Activated T-cell treated with anti-CD3 and anti-CD28 coated beads, Interleukin-2, amount 50 U/mL, for 72 hours (primary cell): Measurements from ENCODE around the gene SPDYE2. TPM values are rescaled to one million over a fixed set of nuclear protein-coding genes. Genes with fewer than 3 reads are reported as not detected.
"Not testable (repeated sequence)": the region's sequence is repeated elsewhere in the genome, so short reads cannot be mapped to it uniquely, and the experiment has no call there.

Source experiments
- ATAC-seq, 2 donors: fragments of 150-1000 bp; cut with Tn5 transposase; replicated peaks in 1 of 2; 2 replicates each; pipeline ENCODE4 v1.10.0; 2021; ENCODE audit warnings: moderate library complexity in 2 of 2, mild to moderate bottlenecking in 1 of 2
- DNase-seq, 2 donors: peaks; one replicate each; pipeline ENCODE4 v3.0.0; 2021 to 2022; ENCODE audit warnings: mixed read lengths in 1 of 2
- H3K27ac Mint-ChIP-seq: one replicate; pipeline ENCODE4 v1.8.0; 2022; ENCODE audit warnings: mild to moderate bottlenecking, moderate library complexity, mixed read lengths
- H3K27me3 Mint-ChIP-seq: one replicate; pipeline ENCODE4 v1.8.0; 2022; ENCODE audit warnings: low read depth, mixed read lengths
- H3K36me3 Mint-ChIP-seq, 2 donors: one replicate each; pipeline ENCODE4 v1.8.0; 2022; ENCODE audit warnings: mixed read lengths in 2 of 2, mild to moderate bottlenecking in 1 of 2; ENCODE audit not compliant: insufficient read depth in 2 of 2
- H3K4me1 Mint-ChIP-seq: one replicate; pipeline ENCODE4 v1.8.0; 2022; ENCODE audit warnings: low read depth, mixed read lengths
- H3K4me3 Mint-ChIP-seq, 2 donors: one replicate each; pipeline ENCODE4 v1.8.0; 2022; ENCODE audit warnings: mild to moderate bottlenecking in 2 of 2, mixed read lengths in 2 of 2, moderate library complexity in 2 of 2
- H3K9me3 Mint-ChIP-seq, 2 donors: one replicate each; pipeline ENCODE4 v1.8.0; 2022; ENCODE audit warnings: mixed read lengths in 2 of 2
- total RNA-seq, 2 donors: library from RNA; stranded (reverse); gene quantifications; one replicate each; pipeline ENCODE4 v1.2.3, GENCODE V29; 2022

SPDYE2 gene, protein sequence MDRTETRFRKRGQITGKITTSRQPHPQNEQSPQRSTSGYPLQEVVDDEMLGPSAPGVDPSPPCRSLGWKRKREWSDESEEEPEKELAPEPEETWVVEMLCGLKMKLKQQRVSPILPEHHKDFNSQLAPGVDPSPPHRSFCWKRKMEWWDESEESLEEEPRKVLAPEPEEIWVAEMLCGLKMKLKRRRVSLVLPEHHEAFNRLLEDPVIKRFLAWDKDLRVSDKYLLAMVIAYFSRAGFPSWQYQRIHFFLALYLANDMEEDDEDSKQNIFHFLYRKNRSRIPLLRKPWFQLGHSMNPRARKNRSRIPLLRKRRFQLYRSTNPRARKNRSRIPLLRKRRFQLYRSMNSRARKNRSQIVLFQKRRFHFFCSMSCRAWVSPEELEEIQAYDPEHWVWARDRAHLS
- total RNA-seq = not detected

DNA sequence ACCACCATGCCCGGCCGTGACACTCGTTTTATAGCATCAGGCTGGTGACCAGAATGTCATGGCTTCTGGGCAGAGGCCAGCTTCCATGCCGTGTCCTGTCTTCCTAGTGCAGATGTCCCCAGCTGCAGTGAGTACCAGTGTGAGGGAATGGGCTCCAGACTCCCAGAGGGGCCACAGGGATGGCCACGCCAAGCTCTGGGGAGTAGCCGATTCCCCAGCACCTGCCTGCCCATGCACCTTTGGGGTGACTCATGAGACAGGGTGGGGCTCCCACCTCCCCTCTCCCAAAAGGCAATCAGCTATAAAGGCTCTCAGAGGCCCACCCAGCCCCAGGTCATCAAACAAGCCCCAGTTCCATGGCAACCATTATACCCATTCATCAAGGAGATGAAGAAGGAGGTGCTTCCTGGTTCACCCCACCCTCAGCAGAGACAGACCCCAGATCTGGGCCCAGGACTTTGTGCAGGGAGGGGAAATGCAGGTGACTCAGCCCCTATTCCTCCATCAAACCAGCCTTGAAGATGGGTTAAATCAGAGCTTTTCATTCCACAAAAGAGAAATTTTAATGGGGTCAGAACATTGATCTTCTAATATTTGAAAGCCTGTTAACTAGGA is at the start of gene SPDYE2:
SPDYE2 (plus strand) TSS at position 419 of the 615 bp plus-strand sequence. CDS start 2,030 bp downstream, outside the sequence.
- DNase-seq = not testable (repeated sequence)

DNA sequence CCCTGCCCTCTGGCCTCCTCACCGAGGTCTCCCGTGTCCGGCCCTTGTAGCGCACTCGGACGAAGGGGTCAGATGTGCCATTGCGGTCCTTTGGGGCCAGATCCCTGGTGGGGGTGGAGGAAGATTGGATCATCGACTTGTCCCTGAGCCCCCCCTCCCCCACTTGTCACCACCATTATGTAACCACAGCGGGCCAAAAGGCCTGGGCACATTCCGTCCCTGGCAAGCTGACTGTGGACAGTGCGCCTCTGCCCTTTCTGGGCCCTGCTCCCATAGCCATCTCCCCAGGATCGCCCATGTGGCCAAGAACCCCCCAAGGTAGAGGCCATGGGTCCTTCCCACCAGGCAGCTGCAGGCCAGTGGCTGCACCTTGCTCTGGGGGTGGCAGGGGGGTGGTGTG is 47.9 kb upstream of the SPDYE2 start:
- DNase-seq, H3K4me3 Mint-ChIP-seq, H3K27ac Mint-ChIP-seq, H3K4me1 Mint-ChIP-seq, ATAC-seq, H3K27me3 Mint-ChIP-seq, H3K36me3 Mint-ChIP-seq, H3K9me3 Mint-ChIP-seq: not testable (repeated sequence)

More for the DNA sequence above, at the start of gene SPDYE2:
- not testable (repeated sequence) for H3K4me1 Mint-ChIP-seq, H3K9me3 Mint-ChIP-seq, H3K27me3 Mint-ChIP-seq, H3K4me3 Mint-ChIP-seq, ATAC-seq, H3K27ac Mint-ChIP-seq, H3K36me3 Mint-ChIP-seq

DNA sequence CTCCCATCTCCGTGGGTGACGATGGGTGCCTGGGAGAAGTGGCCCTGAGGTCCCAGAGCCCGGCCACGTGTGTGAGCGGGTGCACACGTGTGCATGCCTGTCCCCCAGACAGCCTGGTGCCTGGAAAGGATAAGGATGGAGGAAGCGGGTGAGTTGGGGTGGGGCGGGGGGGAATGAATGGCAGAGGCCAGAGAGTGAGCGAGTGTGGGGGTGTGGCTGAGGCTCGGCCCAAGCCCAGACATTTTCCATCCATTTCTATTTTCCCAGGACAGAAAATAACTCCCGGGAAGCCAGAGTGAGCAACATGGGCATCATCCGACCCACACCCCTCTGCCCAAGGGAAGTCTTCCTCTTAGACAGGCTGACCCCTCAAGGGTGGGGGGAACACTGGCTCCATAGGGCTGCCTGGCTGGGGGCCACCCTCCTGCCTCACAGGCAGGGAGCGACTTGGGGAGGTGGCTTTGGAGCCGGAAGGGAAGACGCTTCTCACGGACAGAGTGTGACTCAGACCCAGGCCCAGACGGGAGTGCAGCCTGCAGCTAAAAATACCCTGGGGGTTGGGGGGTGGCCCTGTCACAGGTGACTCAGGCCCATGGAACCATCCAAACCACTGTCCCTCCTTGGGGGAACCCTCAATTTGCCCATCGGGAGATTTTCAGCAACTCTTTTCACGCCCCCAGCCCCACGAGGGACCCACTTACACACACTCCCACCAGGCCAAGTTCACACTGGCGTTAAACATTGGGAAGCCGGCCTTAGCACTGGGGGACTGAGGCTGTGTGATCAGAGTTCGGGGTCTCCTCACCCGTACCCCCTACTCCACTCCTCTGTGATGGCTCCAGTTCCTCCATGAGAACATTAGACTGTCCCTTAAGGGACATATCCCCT is 45.5 kb upstream of the SPDYE2 start:
- H3K27me3 Mint-ChIP-seq, H3K4me1 Mint-ChIP-seq, H3K9me3 Mint-ChIP-seq, H3K36me3 Mint-ChIP-seq, H3K4me3 Mint-ChIP-seq, H3K27ac Mint-ChIP-seq: not testable (repeated sequence)
- DNase-seq (peak in 1 of 2 donors; percentile 2), ATAC-seq (peak in 1 of 2 donors; percentile 15)

DNA sequence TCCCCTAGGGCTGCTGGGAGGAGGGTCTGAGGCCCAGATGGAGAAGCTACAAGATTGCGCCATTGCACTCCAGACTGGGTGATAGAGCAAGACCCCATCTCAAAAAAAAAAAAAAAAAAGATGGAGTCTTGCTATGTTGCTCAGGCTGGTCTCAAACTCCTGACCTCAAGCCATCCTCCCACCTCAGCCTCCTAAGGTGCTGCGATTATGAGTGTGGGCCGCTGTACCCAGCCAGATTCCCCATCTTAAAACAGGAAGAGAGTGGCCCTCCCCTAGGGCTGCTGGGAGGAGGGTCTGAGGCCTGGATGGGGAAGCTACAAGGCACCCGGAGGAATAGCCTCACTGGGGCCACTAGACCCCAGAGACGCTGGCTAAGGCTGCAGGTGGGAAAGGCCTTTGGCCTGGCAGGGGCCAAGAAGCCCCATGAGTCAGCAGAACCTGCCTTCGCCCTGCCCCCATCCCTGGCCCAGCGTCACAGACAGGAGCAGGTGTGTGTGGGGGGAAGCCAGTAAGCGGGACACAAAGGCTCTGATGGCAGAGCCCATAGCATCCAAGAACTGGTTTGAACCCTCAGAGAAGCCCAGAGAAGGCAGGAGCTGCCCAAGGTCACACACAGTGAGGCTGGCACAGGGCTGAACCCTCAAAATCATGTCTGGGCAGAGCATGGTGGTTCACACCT is 43.5 kb upstream of the SPDYE2 start:
- H3K9me3 Mint-ChIP-seq, H3K4me3 Mint-ChIP-seq, H3K27ac Mint-ChIP-seq, ATAC-seq, H3K36me3 Mint-ChIP-seq, H3K4me1 Mint-ChIP-seq, H3K27me3 Mint-ChIP-seq: not testable (repeated sequence)
- DNase-seq = peak in 1 of 2 donors; percentile 0

- not testable (repeated sequence) for H3K27ac Mint-ChIP-seq, H3K9me3 Mint-ChIP-seq, ATAC-seq, H3K27me3 Mint-ChIP-seq, DNase-seq, H3K4me1 Mint-ChIP-seq, H3K4me3 Mint-ChIP-seq, H3K36me3 Mint-ChIP-seq
Measured at GRCh38 chr7:102510575-102510974, 40.5 kb upstream of the SPDYE2 start.

DNA sequence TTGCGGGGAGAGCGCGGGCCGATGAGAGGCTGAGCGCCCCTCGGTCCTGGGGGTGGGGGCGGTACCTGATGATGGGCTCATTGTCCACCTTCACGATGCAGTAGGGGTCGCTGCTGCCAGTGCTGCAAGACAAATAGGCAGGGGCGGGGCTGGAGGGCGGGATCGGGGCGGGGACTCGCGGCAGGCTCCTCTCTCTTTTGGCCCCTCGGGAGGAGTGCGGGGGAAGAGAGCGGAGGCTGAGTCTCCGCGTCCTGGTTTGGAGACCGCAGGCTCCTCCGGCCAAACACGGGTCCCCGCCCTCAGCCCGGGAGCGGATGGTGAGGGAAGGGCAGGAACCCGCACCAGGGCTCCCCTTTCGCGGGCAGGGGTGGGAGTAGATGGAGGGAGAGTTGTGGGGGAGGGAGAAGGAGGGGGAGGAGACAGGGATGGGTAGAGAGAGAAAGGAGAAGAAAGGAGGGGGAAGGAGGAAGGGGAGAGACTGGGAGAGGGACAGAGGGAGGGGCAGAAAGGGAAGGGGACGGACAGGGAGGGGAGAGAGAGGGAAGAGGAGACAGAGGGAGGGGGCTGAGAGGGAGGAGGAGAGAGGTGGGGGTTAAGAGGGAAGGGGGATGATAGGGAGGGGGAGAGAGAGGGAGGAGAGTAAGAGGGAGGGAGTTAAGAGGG is 39.0 kb upstream of the SPDYE2 start:
- H3K27ac Mint-ChIP-seq, H3K4me1 Mint-ChIP-seq, H3K36me3 Mint-ChIP-seq, H3K27me3 Mint-ChIP-seq, H3K9me3 Mint-ChIP-seq, DNase-seq: not testable (repeated sequence)
- peak; percentile 79 to 80 for ATAC-seq
- H3K4me3 Mint-ChIP-seq = peak overlapping the region in 1 of 2 donors; percentile 55

- H3K27ac Mint-ChIP-seq, ATAC-seq, H3K36me3 Mint-ChIP-seq, H3K4me1 Mint-ChIP-seq, DNase-seq, H3K9me3 Mint-ChIP-seq, H3K27me3 Mint-ChIP-seq: not testable (repeated sequence)
- peak overlapping the region in 1 of 2 donors; percentile 55 for H3K4me3 Mint-ChIP-seq
Measured at GRCh38 chr7:102512642-102513221, 38.3 kb upstream of the SPDYE2 start.

- not testable (repeated sequence) for H3K27ac Mint-ChIP-seq, ATAC-seq, H3K9me3 Mint-ChIP-seq, H3K4me3 Mint-ChIP-seq, H3K27me3 Mint-ChIP-seq, H3K36me3 Mint-ChIP-seq, DNase-seq, H3K4me1 Mint-ChIP-seq
Measured at GRCh38 chr7:102514881-102515721, 35.9 kb upstream of the SPDYE2 start.

- not testable (repeated sequence) for H3K36me3 Mint-ChIP-seq, DNase-seq
Measured at GRCh38 chr7:102515889-102516288, 35.1 kb upstream of the SPDYE2 start.

DNA sequence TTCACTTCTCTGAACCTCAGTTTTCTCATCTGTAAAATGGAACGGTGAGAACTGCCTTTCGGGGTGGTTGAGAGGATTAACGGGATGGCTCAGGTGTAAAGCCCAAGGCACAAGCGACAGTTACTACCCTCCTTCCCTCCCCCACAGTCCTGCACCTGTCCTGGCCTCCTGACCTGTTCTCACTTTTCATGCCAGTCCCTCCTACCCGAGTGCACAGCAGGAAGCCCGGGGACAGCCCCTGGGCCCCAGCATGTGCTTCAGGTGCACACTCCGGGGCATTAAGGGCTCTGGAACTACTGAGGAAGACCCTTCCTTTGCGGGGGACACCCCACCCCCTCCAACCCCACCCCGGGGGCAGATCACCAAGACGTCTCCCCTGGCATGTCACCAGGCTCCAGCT is 34.1 kb upstream of the SPDYE2 start:
- H3K27me3 Mint-ChIP-seq, H3K36me3 Mint-ChIP-seq, H3K4me1 Mint-ChIP-seq, H3K4me3 Mint-ChIP-seq, DNase-seq, H3K9me3 Mint-ChIP-seq, H3K27ac Mint-ChIP-seq: not testable (repeated sequence)
- peak in 1 of 2 donors; percentile 4 for ATAC-seq

More at GRCh38 chr7:102515889-102516288, 35.1 kb upstream of the SPDYE2 start:
- not testable (repeated sequence) for H3K27me3 Mint-ChIP-seq, H3K27ac Mint-ChIP-seq, H3K4me1 Mint-ChIP-seq, H3K4me3 Mint-ChIP-seq, ATAC-seq, H3K9me3 Mint-ChIP-seq

GRCh38 chr7:102517550-102518147 is 33.4 kb upstream of the SPDYE2 start, which contains the start of gene RASA4B:
Gene RASA4B, minus strand, starts transcription at chr7:102517777. Its CDS starts 67 bp downstream, at chr7:102517710.
- H3K36me3 Mint-ChIP-seq, H3K27ac Mint-ChIP-seq, H3K4me1 Mint-ChIP-seq, H3K9me3 Mint-ChIP-seq, H3K27me3 Mint-ChIP-seq: not testable (repeated sequence)
- DNase-seq (peak in 1 of 2 donors; percentile 31), ATAC-seq (peak; percentile 96 to 97)
- H3K4me3 Mint-ChIP-seq = peak within 1 kb of the TSS; percentile 62 to 72
